HEK293 (cell line): ENCODE results near the gene ANKRD23.

Source experiments
- ATF2 ChIP-seq: fragments of 450-650 bp; formaldehyde crosslinking; IDR thresholded peaks from 2 replicates; pipeline ENCODE4 v1.5.1; 2016; ENCODE audit warnings: missing biosample characterization, missing genetic modification characterization, low read depth
- CTCF ChIP-seq: fragments of 450-650 bp; formaldehyde crosslinking; IDR thresholded peaks from 2 replicates; pipeline ENCODE4 v1.5.1; 2016; ENCODE audit warnings: missing biosample characterization, missing genetic modification characterization
- ELK4 ChIP-seq: IDR thresholded peaks from 2 replicates; pipeline ENCODE4 v1.6.1; 2011; ENCODE audit warnings: mild to moderate bottlenecking, low read depth, low read length, borderline replicate concordance
- REST ChIP-seq: fragments of 450-650 bp; formaldehyde crosslinking; IDR thresholded peaks from 2 replicates; pipeline ENCODE4 v1.5.1; 2016; ENCODE audit warnings: missing biosample characterization, missing genetic modification characterization
- ZBTB11 ChIP-seq: fragments of 450-650 bp; formaldehyde crosslinking; conservative IDR thresholded peaks from 2 replicates; pipeline ENCODE4 v1.5.1; 2016; ENCODE audit warnings: low read depth, missing biosample characterization, missing genetic modification characterization
- ZNF155 ChIP-seq: fragments of 450-650 bp; formaldehyde crosslinking; IDR thresholded peaks from 2 replicates; pipeline ENCODE4 v1.5.1; 2016; ENCODE audit warnings: missing biosample characterization, missing genetic modification characterization
- ZNF2 ChIP-seq: fragments of 450-650 bp; formaldehyde crosslinking; IDR thresholded peaks from 2 replicates; pipeline ENCODE4 v1.5.1; 2016; ENCODE audit warnings: missing biosample characterization, missing genetic modification characterization
- ZNF362 ChIP-seq: fragments of 450-650 bp; formaldehyde crosslinking; IDR thresholded peaks from 2 replicates; pipeline ENCODE4 v1.5.1; 2016; ENCODE audit warnings: missing biosample characterization, missing genetic modification characterization
- ZSCAN5A ChIP-seq: fragments of 450-650 bp; formaldehyde crosslinking; IDR thresholded peaks from 2 replicates; pipeline ENCODE4 v1.5.1; 2016; ENCODE audit warnings: missing biosample characterization, missing genetic modification characterization

- TF ChIP-seq CTCF (tag by site-specific recombination) (no peak), ATF2 (tag by site-specific recombination) (no peak), ELK4 (no peak), ZNF362 (tag by site-specific recombination) (no peak), ZSCAN5A (no peak), ZNF2 (tag by site-specific recombination) (no peak), ZNF155 (tag by site-specific recombination) (no peak), ZBTB11 (no peak), REST (tag by site-specific recombination) (no peak)
Measured at GRCh38 chr2:96826546-96827278, 17.1 kb downstream of the ANKRD23 start.
